A673 (cell line): ENCODE results near the gene AIMP1. TPM values are rescaled to one million over a fixed set of nuclear protein-coding genes. Genes with fewer than 3 reads are reported as not detected.

ENCODE experiments used
- BruUV-seq: library from RNA; stranded (reverse); fragments of 400-500 nt; replicated peaks from 2 replicates; lab custom pipeline; 2021; lab: Mats Ljungman, UMichigan
- CTCF ChIA-PET: fragments of 300-600 bp; sonication (Branson Sonifier 250); formaldehyde crosslinking; loops from one replicate; lab custom pipeline; 2022; ENCODE audit warnings: antibody characterized with exemption; lab: Charles Lee
- POLR2A ChIA-PET: fragments of 300-600 bp; sonication (Branson Sonifier 250); formaldehyde crosslinking; loops from one replicate; lab custom pipeline; 2022; ENCODE audit warnings: antibody characterized with exemption; ENCODE audit not compliant: low non-redundant PET; lab: Charles Lee
- DNase-seq: peaks from one replicate; pipeline ENCODE4 v3.0.0-alpha.2; 2015; ENCODE audit warnings: low spot score
- H3K27ac ChIP-seq: fragments of 200-600 bp; sonication (generic); 2 replicates; pipeline ENCODE4 v1.5.1; 2016; ENCODE audit warnings: mixed run types, low read depth, mild to moderate bottlenecking, mixed read lengths, antibody characterized with exemption, low read length; ENCODE audit not compliant: poor library complexity, severe bottlenecking
- H3K27me3 ChIP-seq: fragments of 200-600 bp; sonication (generic); replicated peaks from 2 replicates; pipeline ENCODE4 v1.6.1; 2017; ENCODE audit warnings: mixed run types, low read depth, mild to moderate bottlenecking, mixed read lengths, antibody characterized with exemption, low read length; ENCODE audit not compliant: insufficient read depth, poor library complexity
- H3K36me3 ChIP-seq: fragments of 200-600 bp; sonication (generic); 2 replicates; pipeline ENCODE4 v1.6.1; 2016; ENCODE audit warnings: mixed run types, mild to moderate bottlenecking, mixed read lengths, antibody characterized with exemption, low read length; ENCODE audit not compliant: insufficient read depth, poor library complexity, severe bottlenecking
- H3K4me1 ChIP-seq: fragments of 200-600 bp; sonication (generic); 2 replicates; pipeline ENCODE4 v1.6.1; 2017; ENCODE audit warnings: mixed run types, mild to moderate bottlenecking, mixed read lengths, antibody characterized with exemption, low read length; ENCODE audit not compliant: insufficient read depth, poor library complexity, severe bottlenecking
- H3K4me3 ChIP-seq: fragments of 200-600 bp; sonication (generic); 2 replicates; pipeline ENCODE4 v1.5.1; 2016; ENCODE audit warnings: low read depth, mixed run types, mild to moderate bottlenecking, mixed read lengths, low read length; ENCODE audit not compliant: poor library complexity, severe bottlenecking
- H3K9me3 ChIP-seq: fragments of 200-600 bp; sonication (generic); 2 replicates; pipeline ENCODE4 v1.6.1; 2016; ENCODE audit warnings: mixed run types, low read depth, mild to moderate bottlenecking, mixed read lengths, antibody characterized with exemption, low read length; ENCODE audit not compliant: poor library complexity, severe bottlenecking
- EZH2 ChIP-seq: fragments of 200-600 bp; sonication (generic); IDR thresholded peaks from 2 replicates; pipeline ENCODE4 v1.6.1; 2017; ENCODE audit warnings: borderline replicate concordance, low read depth, mild to moderate bottlenecking, mixed read lengths, antibody characterized with exemption, low read length; ENCODE audit not compliant: poor library complexity, severe bottlenecking
- intact Hi-C: fragments of 100-400 bp; cut with micrococcal nuclease; formaldehyde crosslinking; loops from one replicate; pipeline ENCODE4 v1.10.0; 2022; ENCODE audit not compliant: unreplicated experiment
- total RNA-seq: library from RNA; stranded (reverse); gene quantifications from 2 replicates; pipeline ENCODE4 v1.2.3, GENCODE V29; 2021
- TF ChIP-seq, protein P1 (sequence below): fragments of 300-800, 200-600 bp; sonication (generic); conservative IDR thresholded peaks from 2 replicates; pipeline ENCODE4 v1.5.1; 2017; ENCODE audit warnings: low read depth, mild to moderate bottlenecking, antibody characterized with exemption, low read length, moderate library complexity, mixed read lengths

Gene AIMP1
- total RNA-seq, 1 experiment from 2014 or later: 74.8 TPM

DNA sequence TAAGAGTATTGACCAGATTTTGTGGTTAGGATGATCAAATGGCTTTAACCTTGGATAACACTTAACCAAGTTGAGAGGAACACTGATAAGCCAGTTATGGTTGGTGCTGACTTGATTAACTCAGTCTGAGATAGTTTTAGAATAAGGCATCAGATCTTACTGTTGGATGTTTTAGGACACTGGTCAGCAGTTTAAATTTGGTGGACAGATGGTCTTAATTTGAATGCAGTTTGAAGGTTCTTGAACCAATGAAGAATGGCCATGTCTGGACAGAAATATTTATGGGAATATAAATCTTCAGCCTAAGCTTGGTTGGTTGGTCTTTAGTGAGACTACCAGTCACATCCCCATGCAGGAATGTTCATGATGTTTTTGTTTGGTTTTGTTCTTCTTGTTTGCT lies 54.8 kb downstream of the AIMP1 start:
- CTCF ChIA-PET: no interaction called here
- POLR2A ChIA-PET: no interaction called here
- intact Hi-C loops: no loop called here

DNA sequence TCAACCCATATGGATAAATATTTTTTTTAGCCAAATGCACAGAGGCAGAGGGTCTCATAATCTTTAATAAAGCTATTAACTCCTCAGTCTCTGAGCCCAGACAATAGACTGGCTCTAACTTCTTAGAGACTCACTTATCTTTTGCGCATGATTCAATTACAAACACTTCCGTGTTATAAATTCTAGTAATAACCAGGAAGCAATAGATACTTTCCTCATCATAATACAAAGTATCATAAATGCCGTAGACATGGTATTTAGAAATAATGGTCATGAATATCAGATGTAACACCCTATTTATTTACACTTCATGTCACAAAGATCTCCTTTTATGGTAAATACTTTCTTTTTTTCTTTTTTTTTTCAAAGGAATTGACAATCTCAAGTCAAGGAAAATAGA lies 56.7 kb downstream of the AIMP1 start:
- no peaks in the 10 kb centered on the region for H3K9me3 ChIP-seq
- H3K27me3 ChIP-seq: no peaks in the 10 kb centered on the region
- intact Hi-C loops: no loop called here

More for the DNA sequence above, 54.8 kb downstream of the AIMP1 start:
- no peaks in the 10 kb centered on the region for H3K36me3 ChIP-seq
- no peak overlapping the region for H3K4me3 ChIP-seq
- no peak overlapping the region for H3K27ac ChIP-seq
- no peaks in the 10 kb centered on the region for H3K27me3 ChIP-seq
- no TSS peak for BruUV-seq
- no peaks in the 10 kb centered on the region for H3K9me3 ChIP-seq
- TF ChIP-seq, protein P1, sequence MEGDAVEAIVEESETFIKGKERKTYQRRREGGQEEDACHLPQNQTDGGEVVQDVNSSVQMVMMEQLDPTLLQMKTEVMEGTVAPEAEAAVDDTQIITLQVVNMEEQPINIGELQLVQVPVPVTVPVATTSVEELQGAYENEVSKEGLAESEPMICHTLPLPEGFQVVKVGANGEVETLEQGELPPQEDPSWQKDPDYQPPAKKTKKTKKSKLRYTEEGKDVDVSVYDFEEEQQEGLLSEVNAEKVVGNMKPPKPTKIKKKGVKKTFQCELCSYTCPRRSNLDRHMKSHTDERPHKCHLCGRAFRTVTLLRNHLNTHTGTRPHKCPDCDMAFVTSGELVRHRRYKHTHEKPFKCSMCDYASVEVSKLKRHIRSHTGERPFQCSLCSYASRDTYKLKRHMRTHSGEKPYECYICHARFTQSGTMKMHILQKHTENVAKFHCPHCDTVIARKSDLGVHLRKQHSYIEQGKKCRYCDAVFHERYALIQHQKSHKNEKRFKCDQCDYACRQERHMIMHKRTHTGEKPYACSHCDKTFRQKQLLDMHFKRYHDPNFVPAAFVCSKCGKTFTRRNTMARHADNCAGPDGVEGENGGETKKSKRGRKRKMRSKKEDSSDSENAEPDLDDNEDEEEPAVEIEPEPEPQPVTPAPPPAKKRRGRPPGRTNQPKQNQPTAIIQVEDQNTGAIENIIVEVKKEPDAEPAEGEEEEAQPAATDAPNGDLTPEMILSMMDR: no peak
- no peak for TF ChIP-seq EZH2
- no peak for DNase-seq
- peaks cover 10% of the 10 kb centered on the region for H3K4me1 ChIP-seq

DNA sequence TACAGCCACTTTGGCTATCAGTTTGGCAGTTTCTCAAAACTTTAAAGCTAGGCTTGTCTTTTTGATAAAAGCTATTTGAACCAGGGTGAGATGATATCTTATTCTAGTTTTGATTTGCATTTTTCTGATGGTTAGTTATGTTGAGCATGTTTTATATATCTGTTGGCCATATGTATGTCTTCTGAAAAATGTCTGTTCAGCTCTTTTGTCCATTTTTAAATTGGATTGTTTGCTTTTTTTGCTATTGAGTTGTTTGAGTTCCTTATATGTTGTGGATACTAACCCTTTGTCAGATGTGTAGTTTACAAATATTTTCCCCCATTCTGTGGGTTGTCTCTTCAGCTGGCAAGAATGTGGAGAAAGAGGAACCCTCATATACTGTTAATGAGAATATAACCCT lies 63.8 kb downstream of the AIMP1 start:
- DNase-seq: no peak
- CTCF ChIA-PET: no interaction called here
- H3K4me1 ChIP-seq: no peaks in the 10 kb centered on the region
- intact Hi-C loops: no loop called here
- no peaks in the 10 kb centered on the region for H3K36me3 ChIP-seq
- TF ChIP-seq EZH2: no peak
- TF ChIP-seq, protein P1: no peak
- H3K27ac ChIP-seq: no peak overlapping the region
- no peaks in the 10 kb centered on the region for H3K27me3 ChIP-seq
- H3K9me3 ChIP-seq: no peaks in the 10 kb centered on the region
- H3K4me3 ChIP-seq: no peak overlapping the region
- BruUV-seq: no TSS peak
- POLR2A ChIA-PET: no interaction called here

More for the DNA sequence above, 56.7 kb downstream of the AIMP1 start:
- Histone ChIP-seq H3K4me1 (peaks cover 10% of the 10 kb centered on the region), H3K27ac (no peak overlapping the region), H3K4me3 (no peak overlapping the region), H3K36me3 (no peaks in the 10 kb centered on the region)
- no TSS peak for BruUV-seq
- CTCF ChIA-PET: no interaction called here
- POLR2A ChIA-PET: no interaction called here
- DNase-seq: no peak
- TF ChIP-seq, protein P1: no peak
- no peak for TF ChIP-seq EZH2
